PC-9 (cell line): Measurements from ENCODE around the gene DBP. TPM values are rescaled to one million over a fixed set of nuclear protein-coding genes. Genes with fewer than 3 reads are reported as not detected.

ENCODE experiments used
- BruUV-seq: library from RNA; stranded (reverse); fragments of 400-500 nt; replicated peaks from 2 replicates; lab custom pipeline; 2021; lab: Mats Ljungman, UMichigan
- CTCF ChIA-PET: fragments of 300-600 bp; sonication (Branson Sonifier 250); formaldehyde crosslinking; loops from one replicate; lab custom pipeline; 2022; ENCODE audit warnings: antibody characterized with exemption; lab: Charles Lee
- POLR2A ChIA-PET: fragments of 300-600 bp; sonication (Branson Sonifier 250); formaldehyde crosslinking; loops from one replicate; lab custom pipeline; 2022; ENCODE audit warnings: antibody characterized with exemption; ENCODE audit not compliant: unreplicated experiment; lab: Charles Lee
- DNase-seq, 2 experiments: peaks; one replicate each; pipeline versions ENCODE4 v3.0.0 to v3.0.0-alpha.2; 2015 to 2022; ENCODE audit warnings: mixed read lengths in 1 of 2
- H2AFZ ChIP-seq: fragments of 200-600 bp; sonication (generic); 2 replicates; pipeline ENCODE4 v1.8.1; 2017; ENCODE audit warnings: antibody characterized with exemption
- H3F3A ChIP-seq: fragments of 200-600 bp; sonication (generic); 2 replicates; pipeline ENCODE4 v1.8.1; 2017; ENCODE audit warnings: antibody characterized with exemption, mild to moderate bottlenecking, low read depth; ENCODE audit not compliant: insufficient read depth
- H3K27ac ChIP-seq: fragments of 200-600 bp; sonication (generic); 2 replicates; pipeline ENCODE4 v1.6.1; 2016; ENCODE audit warnings: mixed run types
- H3K27me3 ChIP-seq: fragments of 200-600 bp; sonication (generic); 2 replicates; pipeline ENCODE4 v1.6.1; 2016; ENCODE audit warnings: low read depth, mixed run types; ENCODE audit not compliant: insufficient read depth
- H3K36me3 ChIP-seq: fragments of 200-600 bp; sonication (generic); 2 replicates; pipeline ENCODE4 v1.6.1; 2016; ENCODE audit warnings: low read depth, mixed run types
- H3K4me1 ChIP-seq: fragments of 200-600 bp; sonication (generic); replicated peaks from 2 replicates; pipeline ENCODE4 v1.6.1; 2016; ENCODE audit warnings: mixed run types; ENCODE audit not compliant: insufficient read depth
- H3K4me2 ChIP-seq: fragments of 200-600 bp; sonication (generic); 2 replicates; pipeline ENCODE4 v1.6.1; 2017; ENCODE audit warnings: mixed run types
- H3K4me3 ChIP-seq: fragments of 200-600 bp; sonication (generic); 2 replicates; pipeline ENCODE4 v1.6.1; 2016; ENCODE audit warnings: mixed run types
- H3K79me2 ChIP-seq: fragments of 200-600 bp; sonication (generic); 2 replicates; pipeline ENCODE4 v1.6.1; 2017; ENCODE audit warnings: low read depth, mixed run types
- H3K9me2 ChIP-seq: fragments of 200-600 bp; sonication (generic); 2 replicates; pipeline ENCODE4 v1.8.1; 2017; ENCODE audit warnings: mild to moderate bottlenecking; ENCODE audit not compliant: insufficient read depth
- H3K9me3 ChIP-seq: fragments of 200-600 bp; sonication (generic); 2 replicates; pipeline ENCODE4 v1.8.1; 2016; ENCODE audit warnings: low read depth; ENCODE audit not compliant: insufficient read depth
- H4K20me1 ChIP-seq: fragments of 200-600 bp; sonication (generic); 2 replicates; pipeline ENCODE4 v1.8.1; 2017; ENCODE audit not compliant: insufficient read depth
- CTCF ChIP-seq: fragments of 200-600 bp; sonication (generic); conservative IDR thresholded peaks from 2 replicates; pipeline ENCODE4 v1.6.1; 2017; ENCODE audit warnings: mixed run types, antibody characterized with exemption, mild to moderate bottlenecking, moderate library complexity
- EZH2 ChIP-seq: fragments of 200-600 bp; sonication (generic); IDR thresholded peaks from 2 replicates; pipeline ENCODE4 v1.8.0; 2017; ENCODE audit warnings: antibody characterized with exemption, low read depth
- intact Hi-C: fragments of 100-400 bp; cut with micrococcal nuclease; formaldehyde crosslinking; loops from one replicate; pipeline ENCODE4 v1.10.0; 2022; ENCODE audit not compliant: unreplicated experiment
- total RNA-seq: library from RNA; stranded (reverse); gene quantifications from 2 replicates; pipeline ENCODE4 v1.2.3, GENCODE V29; 2021

DBP gene
- total RNA-seq, 1 experiment from 2014 or later, result 48.2 TPM

GRCh38 chr19:48671446-48671995 lies 34.3 kb upstream of the DBP start:
- intact Hi-C loops, result no loop called here
- Histone ChIP-seq H3K36me3 (no peaks in the 10 kb centered on the region), H3F3A (peaks cover 4% of the 10 kb centered on the region; the same call in 1 of the 2 replicates), H3K27ac (no peak overlapping the region), H2AFZ (no peak overlapping the region), H3K27me3 (no peaks in the 10 kb centered on the region), H4K20me1 (no peaks in the 10 kb centered on the region), H3K79me2 (no peaks in the 10 kb centered on the region), H3K4me3 (no peak overlapping the region), H3K9me2 (no peaks in the 10 kb centered on the region), H3K4me1 (peaks cover 7% of the 10 kb centered on the region), H3K4me2 (no peak overlapping the region), H3K9me3 (no peaks in the 10 kb centered on the region)
- TF ChIP-seq CTCF (no peak), EZH2 (no peak)
- BruUV-seq, result no TSS peak
- DNase-seq, result no peak
- ChIA-PET CTCF (interaction anchor here (0.6 kb wide), 1 partner anchor 204 kb away, joined by 5 read pairs; no protein-coding TSS in a partner anchor), POLR2A (interaction anchor here (0.7 kb wide), 1 partner anchor 31 kb away, joined by 3 read pairs; no protein-coding TSS in a partner anchor)

- no peaks in the 10 kb centered on the region for H3K27me3 ChIP-seq
- H3K27ac ChIP-seq, result no peak overlapping the region
- H3K4me2 ChIP-seq, result no peak overlapping the region
- no peak for TF ChIP-seq EZH2
- no peak for TF ChIP-seq CTCF
- H3K4me1 ChIP-seq, result peaks cover under 1% of the 10 kb centered on the region; the same call in 1 of the 2 replicates
- no peaks in the 10 kb centered on the region for H3K9me3 ChIP-seq
- CTCF ChIA-PET, result no interaction called here
- 0 out of 2 replicates have a peak, but pooled peaks cover 4% of the 10 kb centered on the region for H3F3A ChIP-seq
- intact Hi-C loops, result no loop called here
- no peaks in the 10 kb centered on the region for H3K9me2 ChIP-seq
- POLR2A ChIA-PET, result interaction anchor here (0.7 kb wide), 1 partner anchor 68 kb away, joined by 3 read pairs; no protein-coding TSS in a partner anchor
- no peaks in the 10 kb centered on the region for H3K79me2 ChIP-seq
- H4K20me1 ChIP-seq, result no peaks in the 10 kb centered on the region
- no peaks in the 10 kb centered on the region for H3K36me3 ChIP-seq
- H3K4me3 ChIP-seq, result no peak overlapping the region
- DNase-seq, result no peak
- BruUV-seq, result no TSS peak
- H2AFZ ChIP-seq, result no peak overlapping the region
These were observed 33.7 kb upstream of the DBP start for GRCh38 chr19:48670699-48671445.

- no peaks in the 10 kb centered on the region for H3K9me2 ChIP-seq
- no peaks in the 10 kb centered on the region for H3K79me2 ChIP-seq
- H2AFZ ChIP-seq, result no peak overlapping the region
- no peak overlapping the region for H3K4me2 ChIP-seq
- no peaks in the 10 kb centered on the region for H4K20me1 ChIP-seq
- no peaks in the 10 kb centered on the region for H3K9me3 ChIP-seq
- H3K27ac ChIP-seq, result no peak overlapping the region
- H3K4me1 ChIP-seq, result no peaks in the 10 kb centered on the region
- 0 out of 2 replicates have a peak, but pooled peaks cover 4% of the 10 kb centered on the region for H3F3A ChIP-seq
- DNase-seq, result no peak
- intact Hi-C loops, result no loop called here
- H3K4me3 ChIP-seq, result no peak overlapping the region
- CTCF ChIA-PET, result no interaction called here
- BruUV-seq, result no TSS peak
- POLR2A ChIA-PET, result no interaction called here
- H3K27me3 ChIP-seq, result no peaks in the 10 kb centered on the region
- TF ChIP-seq EZH2 (no peak), CTCF (no peak)
- no peaks in the 10 kb centered on the region for H3K36me3 ChIP-seq
These were observed 32.9 kb upstream of the DBP start for GRCh38 chr19:48669903-48670668.
